ENCODE results near the gene C15orf62. TPM values are rescaled to one million over a fixed set of nuclear protein-coding genes. Genes with fewer than 3 reads are reported as not detected.

Gene C15orf62
- polyA plus RNA-seq, 4 donors: 1.5 to 4.6 (median 2.0) TPM

DNA sequence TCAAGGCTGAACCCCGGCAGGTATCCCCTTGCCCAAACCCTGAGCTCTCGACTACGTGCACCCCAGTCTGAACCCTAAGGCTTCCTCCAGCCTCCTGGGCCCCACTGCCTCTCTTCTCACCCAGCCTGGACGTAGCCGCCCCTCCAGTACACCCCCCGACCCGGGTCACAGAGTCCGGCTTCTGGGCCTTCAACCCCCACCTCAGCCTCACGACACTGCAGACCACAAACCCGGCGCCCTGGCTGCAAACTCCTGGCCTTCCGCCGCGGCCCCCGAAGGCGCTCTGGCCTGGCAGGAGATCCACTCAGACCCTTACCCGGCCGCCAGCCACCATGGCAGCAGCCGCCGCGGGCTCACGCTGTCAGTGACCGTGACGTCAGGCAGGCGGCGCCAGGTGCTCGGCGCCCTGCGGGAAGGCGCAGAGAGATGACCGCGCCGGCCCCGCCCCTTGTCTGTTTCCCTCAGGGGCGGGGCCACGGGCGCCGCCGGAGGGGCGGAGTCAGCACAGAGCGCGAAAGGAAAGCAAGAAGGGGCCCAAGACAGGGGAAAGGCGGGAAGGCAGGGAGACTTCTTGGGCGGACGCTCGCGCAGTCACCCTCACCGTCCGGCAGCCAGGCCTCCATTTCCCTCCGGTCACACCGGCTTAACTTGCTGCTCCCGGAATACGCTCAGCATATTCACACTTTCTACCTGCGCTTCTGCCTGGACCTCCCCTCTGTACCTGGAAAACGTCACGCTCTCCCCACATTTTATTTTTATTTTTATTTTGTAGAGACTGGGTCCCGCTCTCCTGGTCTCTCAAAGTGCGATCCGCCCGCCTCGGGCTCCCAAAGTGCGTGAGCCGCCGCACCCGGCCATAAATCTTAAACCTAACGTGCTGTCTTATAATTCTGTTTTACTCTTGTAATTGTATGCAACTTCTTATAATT is 14.6 kb upstream of the C15orf62 start, which contains the start of gene RMDN3:
Gene RMDN3, minus strand, starts transcription at position 372 of the 929 bp plus-strand sequence. CDS start 471 bp downstream, outside the sequence.
- DNase-seq (ENCODE audit: low read depth in 4 of 4, low spot score in 3 of 4): peak; percentile 88 to 93 (median 92)

DNA sequence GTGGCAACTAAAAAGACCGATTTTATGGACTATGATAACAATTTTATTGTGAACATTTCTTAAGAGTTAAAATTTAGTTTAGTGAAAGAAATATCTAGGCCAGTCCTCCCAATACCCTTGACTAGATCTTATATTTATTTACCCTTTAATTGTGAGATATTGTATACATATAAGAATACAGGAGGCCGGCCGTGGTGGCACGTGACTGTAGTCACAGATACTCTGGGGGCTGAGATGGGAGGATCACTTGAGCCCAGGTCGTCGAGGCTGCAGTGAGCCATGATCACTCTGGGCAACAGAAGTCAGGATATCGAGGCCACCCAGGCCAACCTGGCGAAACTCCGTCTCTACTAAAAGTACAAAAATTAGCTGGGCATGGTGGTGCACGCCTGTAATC is 14.0 kb upstream of the C15orf62 start:
- DNase-seq (ENCODE audit: low read depth in 4 of 4, low spot score in 3 of 4): no peak

DNA sequence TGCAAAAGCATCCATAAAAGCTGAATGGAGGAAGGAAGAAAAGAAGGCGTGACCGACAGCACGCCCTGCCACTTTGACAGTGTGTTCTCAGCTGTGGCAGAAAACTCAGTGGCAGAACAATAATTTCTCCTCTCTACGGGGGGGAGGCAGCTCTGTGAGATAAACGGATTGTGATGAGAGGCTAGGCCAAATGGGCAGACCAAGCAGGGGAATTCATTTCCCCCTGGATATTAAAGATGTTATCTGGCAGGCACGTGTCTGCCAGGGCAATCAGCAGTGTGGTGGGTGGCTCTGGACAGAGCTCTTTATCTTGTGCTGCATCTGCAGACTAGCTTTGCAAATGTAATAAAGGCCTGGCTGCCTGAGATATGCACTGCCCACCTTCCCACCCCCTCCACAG is 12.8 kb upstream of the C15orf62 start:
- no peak for DNase-seq (ENCODE audit: low read depth in 4 of 4, low spot score in 3 of 4)

DNA sequence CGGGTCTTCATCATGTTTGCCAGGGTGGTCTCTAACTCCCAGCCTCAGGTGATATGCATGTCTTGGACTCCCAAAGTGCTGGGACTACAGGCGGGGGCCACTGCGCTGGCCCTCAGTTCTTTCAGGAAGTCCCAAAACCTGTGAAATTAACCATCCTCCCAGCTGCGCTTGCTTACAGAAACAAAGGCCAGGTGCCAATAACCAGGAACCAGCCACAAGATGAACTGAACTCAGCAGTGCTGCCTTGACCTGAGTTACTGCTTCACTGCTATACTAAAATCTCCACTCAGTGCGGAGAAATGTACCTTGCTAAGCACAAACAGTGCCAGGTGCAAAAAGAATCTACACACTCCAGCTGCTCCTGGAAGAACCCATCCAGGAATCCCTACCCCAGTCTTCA is 9.8 kb upstream of the C15orf62 start:
- DNase-seq (ENCODE audit: low read depth in 4 of 4, low spot score in 3 of 4): no peak

DNA sequence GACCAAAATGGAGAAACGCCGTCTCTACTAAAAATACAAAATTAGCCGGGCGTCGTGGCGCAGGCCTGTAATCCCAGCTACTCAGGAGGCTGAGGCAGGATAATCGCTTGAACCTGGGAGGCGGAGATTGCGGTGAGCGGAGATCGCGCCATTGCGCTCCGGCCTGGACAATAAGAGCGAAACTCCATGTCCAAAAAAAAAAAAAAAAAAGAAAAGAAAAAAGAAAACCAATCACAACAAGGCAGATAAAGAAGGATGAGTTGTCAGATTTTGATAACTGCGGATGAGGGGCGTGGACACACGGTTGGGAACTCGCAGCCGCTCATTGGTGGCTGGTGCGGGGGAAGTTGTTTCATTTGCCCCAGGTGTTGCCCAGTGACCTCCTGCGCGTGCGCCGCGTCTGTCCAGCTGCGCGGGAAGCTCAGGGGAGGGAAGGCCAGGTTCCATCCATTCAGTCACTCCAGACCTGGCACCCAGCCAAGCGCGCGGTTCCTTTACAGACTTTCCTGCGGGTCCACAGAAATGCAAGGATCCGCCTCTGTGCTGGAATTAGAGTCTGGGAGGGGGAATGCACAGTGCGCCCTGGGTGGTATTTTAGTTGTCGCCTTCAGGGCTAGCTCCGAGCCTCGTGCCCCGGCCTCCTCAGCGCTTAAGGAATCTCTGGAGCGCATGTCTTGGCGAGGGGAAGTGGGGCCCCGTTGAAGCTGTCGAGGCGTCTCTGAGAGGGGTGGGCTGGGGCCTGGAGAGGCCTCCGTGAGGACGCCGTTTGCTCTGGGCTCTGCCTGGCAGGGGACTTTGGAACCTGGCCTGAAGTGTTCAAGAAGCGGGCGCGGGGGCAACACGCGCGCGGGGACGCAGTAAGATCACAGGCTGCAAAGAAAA is 6.6 kb upstream of the C15orf62 start:
- DNase-seq (ENCODE audit: low read depth in 4 of 4, low spot score in 3 of 4): peak in 2 of 4 donors; percentile 65 to 70

DNA sequence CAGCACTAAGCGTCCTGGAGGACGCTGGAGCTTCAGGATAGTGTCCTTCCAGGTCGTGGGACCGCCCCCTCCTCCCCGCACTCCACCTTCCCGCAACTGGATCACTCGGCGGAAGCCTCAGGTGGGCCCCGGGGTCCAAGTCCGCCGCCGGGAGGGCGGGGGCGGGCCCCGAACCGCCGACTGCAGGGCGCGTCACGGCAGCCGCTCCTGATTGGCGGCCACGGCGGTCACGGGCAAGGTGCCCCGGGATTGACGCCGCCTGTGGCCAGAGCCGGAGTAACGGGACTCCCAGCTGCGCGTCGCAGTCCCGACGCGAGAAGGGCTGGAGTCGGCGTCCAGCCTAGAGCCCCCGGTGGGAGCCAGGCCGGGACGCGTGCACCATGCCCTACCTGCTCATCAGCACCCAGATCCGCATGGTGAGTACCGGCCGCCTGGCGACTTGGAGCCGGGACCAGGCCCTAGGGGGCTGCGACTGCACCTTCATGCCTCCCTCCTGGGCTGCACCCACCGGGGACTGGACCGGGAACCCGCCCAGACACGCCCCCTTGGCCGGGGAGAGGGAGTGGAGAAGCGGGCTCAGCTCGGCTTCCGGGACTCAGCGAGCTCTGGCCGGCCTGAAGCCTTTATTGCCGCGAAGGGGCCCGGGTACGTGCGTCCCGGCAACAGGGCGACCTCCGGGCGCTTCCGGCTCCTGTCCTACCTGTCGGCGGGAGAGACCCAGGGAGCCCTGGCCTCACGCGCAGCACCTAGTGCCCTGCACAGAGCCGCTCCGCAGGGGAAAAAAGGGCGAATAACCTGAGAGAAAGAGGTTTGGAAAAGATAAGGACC is 5.8 kb upstream of the C15orf62 start, which contains the start of gene GCHFR:
Gene GCHFR, plus strand, starts transcription at position 268 of the 828 bp plus-strand sequence. Its CDS starts 113 bp downstream, at position 381.
- peak in 2 of 4 donors; percentile 56 to 59 for DNase-seq (ENCODE audit: low read depth in 4 of 4, low spot score in 3 of 4)

DNA sequence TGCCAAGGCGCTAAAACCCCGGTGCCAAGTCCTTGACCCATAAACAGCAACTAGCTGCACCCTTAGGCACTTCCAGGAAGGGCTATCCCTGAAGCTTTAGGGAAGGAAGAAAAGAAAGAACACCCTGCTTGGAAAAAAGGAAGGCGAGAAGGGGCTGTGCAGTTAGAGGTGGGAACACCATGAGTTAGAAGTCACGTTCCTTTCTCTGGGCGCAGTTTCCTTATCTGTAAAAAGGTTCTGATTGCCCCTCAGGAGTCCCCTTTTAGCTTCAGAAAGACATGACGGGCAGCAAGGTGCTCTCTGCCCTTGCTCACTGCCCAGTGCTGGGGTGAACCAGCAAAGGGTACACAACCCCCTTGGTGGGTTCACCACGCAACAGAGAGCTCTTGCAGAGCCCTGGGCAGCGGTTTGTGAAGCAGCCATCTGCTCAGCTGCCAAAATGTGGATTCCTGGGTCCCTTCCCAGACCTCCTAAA is 5.1 kb upstream of the C15orf62 start:
- no peak for DNase-seq (ENCODE audit: low read depth in 4 of 4, low spot score in 3 of 4)

DNA sequence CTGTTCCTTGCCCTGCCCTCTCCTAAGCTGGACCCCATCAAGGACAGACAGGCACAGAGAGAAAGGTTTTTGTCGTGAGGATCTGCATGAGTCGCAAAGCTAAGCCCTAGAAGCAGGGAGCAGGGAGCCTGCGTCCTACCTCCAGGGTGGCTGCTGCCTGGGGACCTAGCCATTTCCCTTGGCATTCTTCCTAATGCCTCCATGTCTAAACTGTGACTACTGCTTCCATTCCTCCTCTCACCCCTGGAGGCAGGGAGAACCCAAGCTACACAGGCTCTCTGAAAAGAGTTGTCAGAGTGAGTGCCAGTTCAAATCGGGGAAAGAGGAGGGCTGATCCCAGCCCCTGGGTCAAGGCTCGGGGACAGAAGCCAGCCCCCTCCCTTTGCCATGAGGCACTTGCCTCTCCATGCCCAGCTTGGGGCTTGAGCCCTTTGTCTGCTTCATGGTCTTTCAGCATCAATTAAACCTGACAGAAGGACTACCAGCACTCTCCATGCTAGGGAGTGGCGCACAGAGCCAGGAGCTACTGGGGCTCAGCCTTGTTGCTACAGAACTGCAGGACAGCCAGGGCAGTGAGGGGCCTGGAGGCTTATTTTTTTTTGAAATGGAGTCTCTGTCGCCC is 3.5 kb upstream of the C15orf62 start:
- no peak for DNase-seq (ENCODE audit: low read depth in 4 of 4, low spot score in 3 of 4)

DNA sequence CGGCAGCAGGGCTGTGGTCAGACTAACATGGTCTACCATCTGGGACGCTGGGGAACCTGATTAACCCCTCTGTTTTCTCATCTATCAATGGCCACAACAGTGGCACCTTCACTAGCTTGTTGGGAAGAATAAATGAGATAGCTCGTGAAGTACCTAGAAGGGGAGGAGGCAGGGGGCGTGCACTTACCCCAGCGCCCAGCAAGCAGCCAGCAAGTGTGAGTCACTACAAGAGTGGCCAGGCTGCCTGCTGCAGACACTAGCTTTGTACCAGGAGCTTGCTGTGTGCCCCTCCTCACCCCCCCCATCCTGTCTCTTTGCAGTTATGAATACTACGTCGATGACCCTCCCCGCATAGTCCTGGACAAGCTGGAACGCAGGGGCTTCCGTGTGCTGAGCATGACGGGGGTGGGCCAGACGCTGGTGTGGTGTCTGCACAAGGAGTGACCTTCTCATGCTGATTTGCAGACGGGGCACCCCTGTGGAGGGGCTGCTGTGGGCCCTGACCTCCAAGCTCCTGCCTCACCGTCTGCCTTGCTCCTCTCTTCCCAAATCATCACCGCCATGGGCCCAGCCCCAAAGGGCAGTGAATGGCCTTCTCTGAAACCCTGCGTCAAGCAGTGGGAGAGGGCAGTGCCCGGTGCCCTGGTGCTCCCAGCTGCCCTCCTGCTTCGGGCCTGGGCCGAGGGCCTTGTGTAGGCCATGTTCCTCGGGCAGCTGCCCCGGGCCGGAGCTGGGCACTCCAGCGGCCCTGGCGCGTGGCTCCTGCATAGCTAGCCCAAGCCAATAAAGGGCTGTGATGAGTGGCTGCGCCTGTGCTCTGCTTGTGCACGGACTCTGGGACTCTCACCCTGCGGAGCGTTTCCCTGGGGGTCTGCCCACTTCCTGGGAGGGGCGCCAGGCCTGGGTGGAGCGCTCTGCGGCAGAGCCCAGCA is 2.6 kb upstream of the C15orf62 start:
- DNase-seq (ENCODE audit: low read depth in 4 of 4, low spot score in 3 of 4): no peak

DNA sequence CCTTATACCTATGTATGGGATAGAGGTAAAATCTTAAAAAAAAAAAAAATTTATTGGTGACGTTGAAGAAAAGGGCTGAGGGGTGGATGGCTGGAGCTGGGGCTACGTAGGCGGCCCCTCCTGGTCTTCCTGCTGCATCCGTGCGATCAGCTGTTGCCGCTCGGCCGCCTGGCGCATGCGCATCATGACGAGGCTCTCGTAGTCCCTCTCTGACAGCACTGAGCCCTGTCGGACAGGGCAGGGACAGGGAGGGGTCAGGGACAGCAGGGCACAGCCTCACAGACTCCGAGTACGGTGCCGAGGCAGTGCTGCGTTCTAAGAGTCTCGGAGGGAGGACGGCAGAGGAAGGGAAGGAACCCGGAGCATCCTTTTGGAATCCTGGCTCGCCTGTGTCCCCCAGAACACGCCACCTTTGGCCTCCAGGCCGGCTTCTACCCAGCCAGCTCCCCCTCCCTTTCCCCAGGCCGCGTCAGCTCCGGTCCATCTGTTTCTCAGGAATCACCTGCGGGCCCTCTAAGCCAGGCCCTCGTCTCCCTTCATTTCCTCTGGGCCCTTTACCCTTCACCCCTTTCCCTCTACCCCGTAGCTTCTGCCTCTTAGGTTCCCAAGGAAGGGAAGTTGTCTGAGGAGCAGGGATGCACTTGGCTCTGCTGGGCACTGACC is 1.8 kb upstream of the C15orf62 start:
- no peak for DNase-seq (ENCODE audit: low read depth in 4 of 4, low spot score in 3 of 4)

DNA sequence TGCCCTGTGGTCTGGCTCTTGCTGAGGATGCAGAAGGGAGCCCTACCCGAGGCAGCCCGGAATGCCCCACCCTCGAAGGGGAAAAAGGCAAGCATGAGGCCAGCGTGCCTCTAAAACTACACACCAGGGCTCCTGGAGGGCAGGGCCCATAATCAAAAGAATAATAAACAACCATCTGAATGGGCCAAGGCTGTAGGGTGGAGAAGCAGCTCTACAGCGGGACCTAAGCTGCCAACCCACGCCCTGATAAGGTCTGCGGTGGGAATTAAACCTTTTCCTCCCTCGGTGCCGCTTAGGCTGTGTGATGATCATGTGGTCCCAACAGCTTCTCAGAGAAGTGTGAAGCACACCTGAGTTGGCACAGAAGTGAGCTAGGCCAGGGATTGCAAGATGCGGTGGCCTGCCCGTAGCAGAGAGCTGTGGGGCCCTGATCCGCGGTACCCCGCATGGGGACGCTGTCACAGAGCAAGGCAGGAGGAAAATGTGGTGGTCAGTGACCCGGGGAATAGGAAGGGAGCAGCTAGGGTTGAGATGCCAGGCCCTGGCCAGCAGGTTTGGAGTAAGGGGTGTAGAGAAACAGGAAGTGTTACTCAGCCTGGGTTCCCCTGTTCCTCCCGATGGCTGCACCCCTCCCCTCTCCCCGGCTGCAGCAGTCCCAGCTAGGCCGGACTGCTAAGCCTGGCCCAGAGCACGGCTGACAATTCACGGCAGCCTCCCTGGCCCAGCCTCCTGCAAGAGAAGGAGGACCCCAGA is 1.1 kb upstream of the C15orf62 start:
- DNase-seq (ENCODE audit: low read depth in 4 of 4, low spot score in 3 of 4): no peak

DNA sequence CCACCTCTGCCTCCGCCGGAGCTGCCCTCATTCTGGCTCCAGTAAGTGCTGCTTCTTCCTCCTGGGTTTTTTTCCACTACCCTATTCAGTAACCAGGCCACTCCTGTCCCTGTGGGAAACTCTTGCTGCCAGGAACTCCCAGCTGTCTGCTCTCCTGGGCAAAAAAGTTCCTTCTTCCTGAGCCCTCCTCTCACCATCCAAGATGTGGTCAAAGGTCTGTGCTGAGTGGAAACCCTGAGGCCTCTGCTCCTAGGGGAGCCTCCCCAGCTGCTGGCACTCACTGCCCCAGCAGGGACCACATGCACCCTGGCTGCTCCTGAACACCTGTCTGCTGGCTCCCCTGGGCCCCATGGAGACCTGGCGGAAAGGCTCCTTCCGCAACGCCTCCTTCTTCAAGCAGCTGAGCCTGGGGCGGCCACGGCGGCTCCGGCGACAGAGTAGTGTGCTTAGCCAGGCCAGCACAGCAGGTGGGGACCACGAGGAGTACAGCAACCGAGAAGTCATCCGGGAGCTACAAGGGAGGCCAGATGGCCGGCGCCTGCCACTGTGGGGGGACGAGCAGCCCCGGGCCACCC is 454 bp downstream of the C15orf62 start:
- DNase-seq (ENCODE audit: low read depth in 4 of 4, low spot score in 3 of 4): no peak

DNA sequence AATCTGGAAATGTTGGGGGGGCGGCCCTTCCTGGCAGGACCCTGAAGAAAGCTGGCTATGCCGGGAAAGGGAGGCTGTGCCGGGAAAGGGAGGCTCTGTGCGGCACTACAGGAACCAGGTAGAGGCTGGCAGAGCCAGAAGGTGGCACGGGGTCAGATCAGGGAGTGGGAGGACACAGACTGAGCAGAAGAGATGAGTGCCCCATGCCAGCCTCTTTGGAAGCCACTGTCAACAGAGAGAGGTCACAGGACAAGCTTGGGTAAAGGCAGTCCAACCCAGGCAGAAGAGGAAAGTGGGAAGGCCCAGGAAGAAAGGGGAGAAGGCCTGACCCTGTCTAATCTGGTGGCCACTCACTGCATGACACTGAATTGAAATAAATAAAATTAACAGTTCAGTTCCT is 1.5 kb downstream of the C15orf62 start:
- DNase-seq (ENCODE audit: low read depth in 4 of 4, low spot score in 3 of 4): no peak

DNA sequence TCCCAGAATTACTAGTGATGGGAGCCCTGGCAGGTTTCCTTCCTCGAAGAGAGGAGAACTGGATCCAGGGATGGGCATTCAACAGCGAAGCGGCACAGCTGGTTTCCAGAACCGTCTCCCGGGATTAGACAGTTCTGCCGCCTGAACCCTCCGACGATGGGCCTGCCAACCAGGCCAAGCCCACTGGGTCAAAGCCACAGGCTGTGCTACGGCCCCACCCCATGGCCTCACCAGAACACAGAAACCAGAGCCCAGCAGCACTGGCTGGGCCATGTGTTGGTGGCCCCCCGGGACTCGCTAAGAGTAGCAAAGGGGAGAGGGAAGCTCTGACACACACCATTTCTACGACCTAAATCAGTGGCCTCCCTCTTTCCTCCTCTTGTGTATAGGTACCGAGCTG is 2.2 kb downstream of the C15orf62 start:
- no peak for DNase-seq (ENCODE audit: low read depth in 4 of 4, low spot score in 3 of 4)

DNA sequence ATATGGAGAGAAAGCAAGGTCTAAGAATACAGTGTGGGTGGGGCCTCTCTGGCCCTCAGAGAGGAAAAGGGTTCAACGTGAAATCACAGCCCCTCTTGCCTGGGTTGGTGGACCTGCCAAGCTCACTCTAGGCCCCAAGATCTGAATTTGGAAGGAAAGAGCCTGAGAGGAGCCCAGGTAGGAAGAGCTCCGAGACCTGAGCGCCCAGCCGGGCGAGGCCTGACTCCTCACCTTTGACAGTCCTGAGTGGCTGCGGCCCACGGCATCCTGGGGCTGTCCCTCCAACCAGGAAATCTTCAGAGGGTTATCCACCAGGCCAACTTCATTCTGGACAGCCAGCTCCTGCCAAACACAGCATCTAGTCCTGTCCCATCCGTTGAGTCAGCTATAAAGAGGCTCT is 3.7 kb downstream of the C15orf62 start:
- no peak for DNase-seq (ENCODE audit: low read depth in 4 of 4, low spot score in 3 of 4)

DNA sequence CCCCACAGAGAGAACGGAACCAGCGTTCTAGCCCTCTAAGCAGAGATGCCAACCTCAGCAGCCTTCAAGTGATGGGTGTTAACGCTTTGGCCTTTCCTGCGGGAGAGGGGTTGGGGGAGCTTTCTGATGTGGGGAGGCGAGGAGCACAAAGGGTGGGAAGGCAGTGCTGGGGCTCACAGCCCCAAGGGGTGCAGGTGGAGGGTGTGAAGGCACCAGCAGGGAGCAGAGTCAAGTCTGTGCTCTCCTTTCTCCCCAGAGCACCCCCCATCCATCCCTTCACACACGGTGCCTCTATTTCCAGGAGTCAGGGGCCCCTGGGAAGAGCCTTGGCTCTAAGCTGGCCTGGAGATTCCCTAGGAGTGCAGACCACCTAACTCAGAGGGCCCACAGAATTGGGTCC is 4.1 kb downstream of the C15orf62 start:
- no peak for DNase-seq (ENCODE audit: low read depth in 4 of 4, low spot score in 3 of 4)

DNA sequence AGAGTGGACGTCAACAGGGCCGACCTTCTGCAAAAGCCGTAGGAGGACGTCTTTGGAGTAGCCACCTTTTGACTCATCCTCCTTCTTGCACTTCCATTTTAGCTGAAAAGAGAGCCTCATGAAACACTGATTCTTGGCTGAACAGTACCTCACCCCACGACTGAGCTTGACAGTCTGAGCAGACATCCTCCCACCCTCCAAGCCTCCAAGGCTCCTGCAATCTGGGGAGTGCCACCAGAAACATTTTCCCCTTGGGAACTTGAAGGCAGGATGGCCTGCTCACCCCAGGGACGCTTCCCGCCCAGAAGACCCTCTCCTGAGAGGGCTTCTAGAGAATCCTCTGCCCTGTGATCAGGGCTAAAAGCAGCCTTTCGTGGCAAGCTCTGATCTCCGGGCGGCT is 5.2 kb downstream of the C15orf62 start:
- DNase-seq (ENCODE audit: low read depth in 4 of 4, low spot score in 3 of 4): no peak
